HepG2 (cell line): ENCODE results near the gene PPFIA3. TPM values are rescaled to one million over a fixed set of nuclear protein-coding genes. Genes with fewer than 3 reads are reported as not detected.

Experiments
- GMEB1 ChIP-seq: sonication (generic); formaldehyde crosslinking; IDR thresholded peaks from 2 replicates; pipeline ENCODE4 v1.5.1; 2020; ENCODE audit warnings: missing genetic modification reagents, mild to moderate bottlenecking, borderline replicate concordance
- HNRNPLL ChIP-seq: fragments of 200-400 bp; formaldehyde crosslinking; IDR thresholded peaks from 2 replicates; pipeline ENCODE4 v1.6.1; 2017; ENCODE audit warnings: mild to moderate bottlenecking, low read depth, low read length; ENCODE audit not compliant: poor library complexity, severe bottlenecking
- HOMEZ ChIP-seq: IDR thresholded peaks from 2 replicates; pipeline ENCODE4 v1.6.1; 2016; ENCODE audit warnings: low read depth
- HOXA7 ChIP-seq: sonication (generic); formaldehyde crosslinking; IDR thresholded peaks from 2 replicates; pipeline ENCODE4 v1.8.1; 2022; ENCODE audit warnings: mild to moderate bottlenecking, missing genetic modification reagents, moderate library complexity
- KDM2A ChIP-seq: sonication (generic); formaldehyde crosslinking; IDR thresholded peaks from 2 replicates; pipeline ENCODE4 v1.4.0; 2020; ENCODE audit warnings: low read depth, missing genetic modification reagents, borderline replicate concordance
- KLF12 ChIP-seq: sonication (generic); formaldehyde crosslinking; IDR thresholded peaks from 2 replicates; pipeline ENCODE4 v1.4.0; 2020; ENCODE audit warnings: missing genetic modification reagents, borderline replicate concordance
- KLF16 ChIP-seq, 2 experiments: sonication (generic) in 1 of 2; formaldehyde crosslinking in 1 of 2; IDR thresholded peaks; 2 replicates each; pipeline versions ENCODE4 v1.6.1 to v1.8.0; 2016 to 2023; ENCODE audit warnings: missing genetic modification reagents in 2 of 2, missing compliant biosample characterization in 1 of 2
- NFAT5 ChIP-seq: sonication (generic); formaldehyde crosslinking; IDR thresholded peaks from 2 replicates; pipeline ENCODE4 v1.4.0; 2020; ENCODE audit warnings: missing genetic modification reagents
- SNAI1 ChIP-seq: sonication (generic); formaldehyde crosslinking; IDR thresholded peaks from 2 replicates; pipeline ENCODE4 v1.5.0; 2020; ENCODE audit warnings: mild to moderate bottlenecking, missing genetic modification reagents, borderline replicate concordance
- ZBTB37 ChIP-seq: sonication (generic); formaldehyde crosslinking; IDR thresholded peaks from 2 replicates; pipeline ENCODE4 v1.4.0; 2020; ENCODE audit warnings: mild to moderate bottlenecking, missing genetic modification reagents
- ZFX ChIP-seq: sonication (generic); formaldehyde crosslinking; IDR thresholded peaks from 2 replicates; pipeline ENCODE4 v1.4.0; 2020; ENCODE audit warnings: mild to moderate bottlenecking, low read depth, missing genetic modification reagents, moderate library complexity
- ZNF687 ChIP-seq: sonication (generic); formaldehyde crosslinking; IDR thresholded peaks from 2 replicates; pipeline ENCODE4 v1.5.1; 2020; ENCODE audit warnings: mild to moderate bottlenecking, missing genetic modification reagents, moderate library complexity
- polyA plus RNA-seq, 8 experiments: library from polyadenylated mRNA; depleted of rRNA in 3 of 8; stranded (reverse) in 7 of 8; unstranded in 1 of 8; fragments of >200 nt; fragmentation: Illumina TruSeq in 4 of 8; extraction: Trizol in 4 of 8; gene quantifications; 2 replicates each; pipeline versions ENCODE4 v1.2.1 to v1.2.3, GENCODE V29; 2011 to 2016; ENCODE audit warnings: low read depth in 4 of 8, missing spikeins in 1 of 8, mixed read lengths in 1 of 8; ENCODE audit not compliant: insufficient read depth in 1 of 8
- total RNA-seq, 5 experiments: library from RNA; depleted of rRNA; stranded (reverse); fragments of >200 nt; fragmentation: Illumina TruSeq; extraction: Trizol; gene quantifications; 2 replicates each; pipeline ENCODE4 v1.2.3, GENCODE V29; 2016; ENCODE audit warnings: low read depth in 1 of 5

Gene PPFIA3
- total and polyA plus RNA-seq, 2 of the 13 experiments (the other 11 are each of a cell fraction or from before 2014, with no cell fraction given) = 6.7 to 8.6 TPM

- TF ChIP-seq HOXA7 (CRISPR knock-in tag) = 0 out of 2 replicates have a peak, but pooled peaks have one; percentile 60
- no peak for TF ChIP-seq SNAI1 (CRISPR knock-in tag)
- peak; percentile 65; the same call in 1 of the 2 replicates for TF ChIP-seq KDM2A (CRISPR knock-in tag)
- peak in 1 of 2 experiments; percentile 66; a peak in 1 of 4 replicates for TF ChIP-seq KLF16 (CRISPR knock-in tag; IDR thresholded peaks at IDR 0.05)
- TF ChIP-seq KLF12 (CRISPR knock-in tag) = peak; percentile 2; the same call in 1 of the 2 replicates
- TF ChIP-seq ZFX (CRISPR knock-in tag) = peak; percentile 38
- 0 out of 2 replicates have a peak, but pooled peaks have one; percentile 30 for TF ChIP-seq NFAT5 (CRISPR knock-in tag)
- TF ChIP-seq HNRNPLL = peak; percentile 19
- peak; percentile 68 for TF ChIP-seq GMEB1 (CRISPR knock-in tag)
- TF ChIP-seq HOMEZ (CRISPR knock-in tag) = no peak
- peak; percentile 57; the same call in 1 of the 2 replicates for TF ChIP-seq ZNF687 (CRISPR knock-in tag)
- no peak for TF ChIP-seq ZBTB37 (CRISPR knock-in tag)
These were observed 4.5 kb upstream of the PPFIA3 start (continued) for GRCh38 chr19:49114630-49115363.
